ACC112 (cell line): Measurements from ENCODE around the gene CDK5.

ENCODE experiments used
- H2AFZ ChIP-seq: fragments of 200-600 bp; sonication (generic); one replicate; pipeline ENCODE4 v1.6.0; 2017; ENCODE audit warnings: antibody characterized with exemption, low read length; ENCODE audit not compliant: unreplicated experiment
- H3K27ac ChIP-seq: fragments of 200-600 bp; sonication (generic); 2 replicates; pipeline ENCODE4 v1.5.1; 2014; ENCODE audit warnings: low read depth, mild to moderate bottlenecking, antibody characterized with exemption, low read length, moderate library complexity
- H3K27me3 ChIP-seq: fragments of 200-600 bp; sonication (generic); 2 replicates; pipeline ENCODE4 v1.6.1; 2014; ENCODE audit warnings: mild to moderate bottlenecking, antibody characterized with exemption, low read length, moderate library complexity, mixed read lengths; ENCODE audit not compliant: insufficient read depth
- H3K36me3 ChIP-seq: fragments of 200-600 bp; sonication (generic); 2 replicates; pipeline ENCODE4 v1.6.1; 2016; ENCODE audit warnings: mild to moderate bottlenecking, antibody characterized with exemption, low read length, moderate library complexity, mixed read lengths; ENCODE audit not compliant: insufficient read depth
- H3K4me1 ChIP-seq: fragments of 200-600 bp; sonication (generic); one replicate; pipeline ENCODE4 v1.6.1; 2016; ENCODE audit warnings: low read length, mixed read lengths; ENCODE audit not compliant: insufficient read depth, unreplicated experiment, control insufficient read depth
- H3K4me3 ChIP-seq: fragments of 200-600 bp; sonication (generic); 2 replicates; pipeline ENCODE4 v1.5.1; 2014; ENCODE audit warnings: mild to moderate bottlenecking, low read depth, low read length
- H3K79me2 ChIP-seq: fragments of 200-600 bp; sonication (generic); one replicate; pipeline ENCODE4 v1.6.0; 2016; ENCODE audit warnings: low read length; ENCODE audit not compliant: control insufficient read depth, unreplicated experiment, insufficient read depth

The CDK5 gene

DNA sequence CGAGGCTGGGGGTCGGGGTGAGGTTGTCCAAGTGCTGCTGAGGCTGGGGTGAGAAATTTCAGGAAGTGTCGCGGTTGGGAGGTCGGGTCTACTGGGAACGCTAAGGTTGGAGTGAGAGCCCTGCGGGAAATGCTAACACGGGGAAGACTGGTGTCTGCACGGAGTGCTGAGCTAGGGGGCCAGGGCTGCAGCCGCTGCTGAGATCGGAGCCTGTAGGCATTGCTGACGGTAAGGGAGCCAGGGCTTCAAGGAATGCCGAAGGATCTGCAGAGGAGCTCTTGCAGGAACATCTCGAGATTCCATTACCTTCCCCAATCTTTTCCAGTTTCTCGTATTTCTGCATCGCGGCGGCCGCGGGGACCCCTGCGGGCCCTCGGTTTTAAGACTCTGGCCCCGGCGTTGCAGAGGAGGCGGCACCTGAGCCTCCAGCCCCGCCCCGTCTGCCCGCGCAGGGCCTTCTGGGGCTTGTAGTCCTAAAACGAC, at the start of gene CDK5:
CDK5 (minus strand) TSS at position 392 of the 483 bp plus-strand sequence; CDS start at position 343, 49 bp downstream.
- H3K27me3 ChIP-seq = no peaks in the 10 kb centered on the region
- H3K27ac ChIP-seq = peak within 1 kb of the TSS; percentile 85
- peaks cover 37% of the 10 kb centered on the region for H3K4me1 ChIP-seq
- peak within 1 kb of the TSS; percentile 70 for H2AFZ ChIP-seq
- no peaks in the 10 kb centered on the region for H3K36me3 ChIP-seq
- H3K4me3 ChIP-seq = peak within 1 kb of the TSS; percentile 91
- peaks cover 29% of the 10 kb centered on the region for H3K79me2 ChIP-seq

- Histone ChIP-seq H2AFZ (no peak overlapping the region), H3K4me1 (peaks cover 11% of the 10 kb centered on the region), H3K27me3 (no peaks in the 10 kb centered on the region), H3K36me3 (no peaks in the 10 kb centered on the region), H3K4me3 (no peak overlapping the region), H3K79me2 (peaks cover 21% of the 10 kb centered on the region), H3K27ac (peak overlapping the region; percentile 28; the same call in 1 of the 2 replicates)
Measured at GRCh38 chr7:151104411-151105235, 46.9 kb upstream of the CDK5 start.

DNA sequence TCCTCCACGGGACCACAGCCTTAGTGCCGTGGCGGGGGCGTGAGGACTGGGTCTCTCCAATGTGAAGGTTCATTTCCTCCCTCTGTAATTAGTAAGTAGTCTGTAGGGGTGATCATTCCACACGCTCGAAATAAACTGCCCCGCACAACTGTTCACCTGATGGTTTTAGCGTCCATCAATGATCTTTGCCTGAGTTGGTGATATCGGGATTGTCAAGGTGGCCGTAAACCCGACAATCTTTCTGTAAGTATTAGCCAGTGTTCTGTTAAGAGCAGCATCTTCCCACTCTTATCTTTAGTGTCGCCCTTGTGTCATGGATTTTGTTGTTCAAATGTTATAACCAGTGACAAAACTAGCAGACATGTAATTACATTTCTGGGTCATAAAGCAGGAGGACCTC, 46.3 kb upstream of the CDK5 start:
- Histone ChIP-seq H3K27ac (no peak overlapping the region), H3K79me2 (peaks cover 25% of the 10 kb centered on the region), H3K4me1 (peaks cover 6% of the 10 kb centered on the region), H3K4me3 (no peak overlapping the region), H3K27me3 (no peaks in the 10 kb centered on the region), H2AFZ (no peak overlapping the region), H3K36me3 (no peaks in the 10 kb centered on the region)

DNA sequence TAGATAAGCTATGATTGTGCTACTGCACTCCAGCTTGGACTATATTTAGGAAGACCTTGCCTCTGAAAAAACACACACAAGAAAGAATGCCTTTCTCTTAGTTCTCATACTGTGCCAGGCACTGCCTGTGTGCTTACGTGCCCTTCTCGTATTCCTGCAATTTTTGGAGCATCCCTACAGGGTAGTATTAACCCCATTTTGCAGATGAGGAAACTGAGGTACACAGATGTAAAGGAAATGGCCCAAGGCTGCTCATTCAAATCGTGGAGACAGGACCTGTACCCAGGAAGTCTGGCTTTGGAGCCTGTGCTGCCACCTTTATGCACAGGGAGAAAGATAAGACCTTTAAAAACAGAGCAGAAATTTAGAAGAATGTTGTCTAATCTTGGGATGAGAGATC, 45.3 kb upstream of the CDK5 start:
- Histone ChIP-seq H3K36me3 (no peaks in the 10 kb centered on the region), H3K4me1 (peaks cover 6% of the 10 kb centered on the region), H3K27ac (no peak overlapping the region), H3K27me3 (no peaks in the 10 kb centered on the region), H2AFZ (no peak overlapping the region), H3K4me3 (no peak overlapping the region), H3K79me2 (peaks cover 22% of the 10 kb centered on the region)

GRCh38 chr7:151101621-151102396, 44.1 kb upstream of the CDK5 start:
- no peaks in the 10 kb centered on the region for H3K36me3 ChIP-seq
- peaks cover 25% of the 10 kb centered on the region for H3K79me2 ChIP-seq
- no peak overlapping the region for H2AFZ ChIP-seq
- H3K27me3 ChIP-seq = no peaks in the 10 kb centered on the region
- no peak overlapping the region for H3K27ac ChIP-seq
- H3K4me3 ChIP-seq = no peak overlapping the region
- H3K4me1 ChIP-seq = peaks cover 6% of the 10 kb centered on the region

DNA sequence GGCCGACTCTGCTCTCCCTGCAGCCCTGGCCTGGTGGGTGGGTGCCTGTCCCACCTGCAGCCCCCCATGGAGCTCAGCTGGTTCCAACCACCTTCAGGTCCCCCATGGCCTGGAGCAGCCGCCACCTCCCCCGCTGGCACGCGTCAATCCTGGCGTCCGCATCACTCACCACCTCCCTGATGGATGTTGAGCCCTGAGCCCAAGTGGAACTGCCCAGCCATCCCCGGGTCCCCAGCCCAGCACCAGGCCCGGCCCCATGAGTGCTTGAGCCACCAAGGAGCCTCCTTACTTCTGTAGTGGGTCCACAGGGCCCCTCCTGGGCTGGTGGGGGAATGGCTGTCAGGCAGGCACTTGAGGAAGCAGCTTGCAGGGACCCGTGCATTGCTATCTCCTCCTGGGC, 43.2 kb upstream of the CDK5 start:
- H3K4me3 ChIP-seq = no peak overlapping the region
- H3K4me1 ChIP-seq = peaks cover 8% of the 10 kb centered on the region
- no peaks in the 10 kb centered on the region for H3K36me3 ChIP-seq
- H2AFZ ChIP-seq = no peak overlapping the region
- no peak overlapping the region for H3K27ac ChIP-seq
- peaks cover 32% of the 10 kb centered on the region for H3K79me2 ChIP-seq
- H3K27me3 ChIP-seq = no peaks in the 10 kb centered on the region

- peaks cover 9% of the 10 kb centered on the region for H3K4me1 ChIP-seq
- H3K4me3 ChIP-seq = no peak overlapping the region
- H2AFZ ChIP-seq = no peak overlapping the region
- no peaks in the 10 kb centered on the region for H3K27me3 ChIP-seq
- no peak overlapping the region for H3K27ac ChIP-seq
- H3K79me2 ChIP-seq = peaks cover 44% of the 10 kb centered on the region
- H3K36me3 ChIP-seq = no peaks in the 10 kb centered on the region
Measured at GRCh38 chr7:151099486-151100211, 42.0 kb upstream of the CDK5 start.

GRCh38 chr7:151095828-151096475, 38.3 kb upstream of the CDK5 start:
- H3K27me3 ChIP-seq = no peaks in the 10 kb centered on the region
- no peaks in the 10 kb centered on the region for H3K36me3 ChIP-seq
- no peak overlapping the region for H2AFZ ChIP-seq
- no peak overlapping the region for H3K27ac ChIP-seq
- H3K4me3 ChIP-seq = no peak overlapping the region
- H3K4me1 ChIP-seq = peaks cover 5% of the 10 kb centered on the region
- peaks cover 81% of the 10 kb centered on the region for H3K79me2 ChIP-seq

DNA sequence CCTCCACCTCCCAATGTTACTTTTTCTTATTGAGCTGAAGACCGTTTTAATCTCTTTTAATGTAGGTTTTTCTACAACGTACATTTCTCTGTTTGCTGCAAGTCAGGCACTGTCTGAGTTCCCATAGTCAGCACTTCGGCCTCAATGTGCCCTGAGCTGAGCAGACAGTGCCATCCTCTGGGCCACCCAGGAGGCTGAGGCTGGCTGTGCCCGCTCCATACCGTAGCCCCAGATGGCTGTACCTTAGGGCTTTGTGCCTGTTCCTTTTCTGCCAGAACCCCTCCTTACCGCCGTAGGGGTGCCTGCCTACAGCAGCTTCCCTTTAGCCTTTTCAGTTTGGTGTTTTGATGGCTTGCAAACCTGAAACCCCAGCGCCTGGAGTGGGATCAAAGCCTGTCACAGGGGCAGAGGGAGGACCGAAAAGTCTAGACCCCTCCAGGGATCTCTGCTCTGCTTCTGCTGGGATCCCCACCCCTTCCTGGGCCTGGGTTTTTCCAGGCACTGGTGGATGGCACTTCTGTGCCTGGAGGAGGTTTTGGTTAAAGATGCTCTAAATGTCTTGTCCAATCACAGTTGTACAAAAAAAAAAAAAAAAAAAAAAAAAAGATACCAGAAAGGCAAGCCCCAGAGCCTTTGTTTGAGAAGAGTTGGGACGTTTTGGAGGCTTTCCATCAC, 37.6 kb upstream of the CDK5 start:
- H3K79me2 ChIP-seq = peaks cover 83% of the 10 kb centered on the region
- no peaks in the 10 kb centered on the region for H3K36me3 ChIP-seq
- H3K27ac ChIP-seq = no peak overlapping the region
- no peak overlapping the region for H2AFZ ChIP-seq
- H3K27me3 ChIP-seq = no peaks in the 10 kb centered on the region
- H3K4me3 ChIP-seq = no peak overlapping the region
- H3K4me1 ChIP-seq = peaks cover 5% of the 10 kb centered on the region
